ENCODE results near the gene RGS8. TPM values are rescaled to one million over a fixed set of nuclear protein-coding genes. Genes with fewer than 3 reads are reported as not detected.

Gene RGS8
- total and polyA plus RNA-seq, 2 of the 4 experiments (the other 2 are of a cell fraction), result not detected

DNA sequence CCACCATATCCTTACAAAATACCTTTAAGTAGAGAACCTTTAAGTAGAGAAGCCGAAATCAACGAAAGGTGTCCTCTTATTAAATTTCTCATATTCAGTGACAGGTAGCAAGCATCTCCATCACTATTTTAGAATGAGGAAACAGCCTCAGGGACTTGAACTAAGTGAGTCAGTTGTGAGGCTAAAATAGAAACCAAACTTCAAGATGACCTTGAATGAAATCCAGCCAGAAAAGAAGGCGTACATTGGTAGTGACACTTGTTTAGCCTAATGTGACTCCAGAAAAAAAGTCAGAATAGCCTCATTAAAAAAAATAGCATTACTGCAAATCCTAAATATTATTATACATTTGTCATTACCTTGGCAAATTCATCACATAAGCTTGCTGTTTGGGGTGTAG is 20.1 kb downstream of the RGS8 start:
- POLR2A ChIA-PET (ENCODE audit: unreplicated experiment), result no interaction called here

More for the DNA sequence above, 20.1 kb downstream of the RGS8 start:
- DNase-seq (no peak), ATAC-seq (ENCODE audit: low read depth) (no peak)
- no peak overlapping the region for H3K27ac ChIP-seq (ENCODE audit: insufficient read depth, low read length)
- no peaks in the 10 kb centered on the region for H3K9me1 ChIP-seq (ENCODE audit: insufficient read depth, low read length)
- H3K56ac ChIP-seq (ENCODE audit: extremely low read depth, insufficient read depth, low read length), result no peak overlapping the region
- no peaks in the 10 kb centered on the region for H4K20me1 ChIP-seq (ENCODE audit: insufficient read depth, low read length)
- no peak overlapping the region for H3K18ac ChIP-seq (ENCODE audit: low read depth, low read length)
- TF ChIP-seq NFE2L2 (IDR thresholded peaks at IDR 0.05; ENCODE audit: low read depth, low read length) (no peak), CEBPB (IDR thresholded peaks at IDR 0.05; ENCODE audit: low read depth, low read length) (no peak), RCOR1 (IDR thresholded peaks at IDR 0.05; ENCODE audit: insufficient replicate concordance, low read length) (no peak), MAFK (IDR thresholded peaks at IDR 0.05; ENCODE audit: low read depth, low read length) (no peak), BHLHE40 (IDR thresholded peaks at IDR 0.05; ENCODE audit: low read depth, low read length) (no peak), POLR2A (IDR thresholded peaks at IDR 0.05; ENCODE audit: low read depth, low read length) (no peak), MXI1 (IDR thresholded peaks at IDR 0.05; ENCODE audit: borderline replicate concordance, low read depth, low read length) (no peak), MAZ (IDR thresholded peaks at IDR 0.05; ENCODE audit: borderline replicate concordance, low read depth, low read length) (no peak), RFX5 (IDR thresholded peaks at IDR 0.05; ENCODE audit: low read depth, low read length) (no peak), CHD1 (IDR thresholded peaks at IDR 0.05; ENCODE audit: low read depth, low read length) (no peak)
- TF ChIP-seq, protein P1, sequence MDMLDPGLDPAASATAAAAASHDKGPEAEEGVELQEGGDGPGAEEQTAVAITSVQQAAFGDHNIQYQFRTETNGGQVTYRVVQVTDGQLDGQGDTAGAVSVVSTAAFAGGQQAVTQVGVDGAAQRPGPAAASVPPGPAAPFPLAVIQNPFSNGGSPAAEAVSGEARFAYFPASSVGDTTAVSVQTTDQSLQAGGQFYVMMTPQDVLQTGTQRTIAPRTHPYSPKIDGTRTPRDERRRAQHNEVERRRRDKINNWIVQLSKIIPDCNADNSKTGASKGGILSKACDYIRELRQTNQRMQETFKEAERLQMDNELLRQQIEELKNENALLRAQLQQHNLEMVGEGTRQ (IDR thresholded peaks at IDR 0.05; ENCODE audit: low read depth, low read length), result no peak
- TF ChIP-seq, protein P2, sequence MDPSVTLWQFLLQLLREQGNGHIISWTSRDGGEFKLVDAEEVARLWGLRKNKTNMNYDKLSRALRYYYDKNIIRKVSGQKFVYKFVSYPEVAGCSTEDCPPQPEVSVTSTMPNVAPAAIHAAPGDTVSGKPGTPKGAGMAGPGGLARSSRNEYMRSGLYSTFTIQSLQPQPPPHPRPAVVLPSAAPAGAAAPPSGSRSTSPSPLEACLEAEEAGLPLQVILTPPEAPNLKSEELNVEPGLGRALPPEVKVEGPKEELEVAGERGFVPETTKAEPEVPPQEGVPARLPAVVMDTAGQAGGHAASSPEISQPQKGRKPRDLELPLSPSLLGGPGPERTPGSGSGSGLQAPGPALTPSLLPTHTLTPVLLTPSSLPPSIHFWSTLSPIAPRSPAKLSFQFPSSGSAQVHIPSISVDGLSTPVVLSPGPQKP (IDR thresholded peaks at IDR 0.05; ENCODE audit: borderline replicate concordance, low read depth, low read length), result no peak
- H3K9me3 ChIP-seq (ENCODE audit: control insufficient read depth, insufficient read depth, low read length), result no peaks in the 10 kb centered on the region
- intact Hi-C loops (cut with micrococcal nuclease), result no loop called here
- no peak overlapping the region for H3K9ac ChIP-seq (ENCODE audit: low read depth, low read length)
- no peak overlapping the region for H4K91ac ChIP-seq (ENCODE audit: insufficient read depth, low read depth, low read length)
- no peak overlapping the region for H2AFZ ChIP-seq (replicated peaks; ENCODE audit: low read length, poor library complexity)
- H3K4ac ChIP-seq (ENCODE audit: low read depth, low read length), result no peak overlapping the region
- no peak overlapping the region for H2BK120ac ChIP-seq (ENCODE audit: low read depth, low read length)
- no peak overlapping the region for H3K23ac ChIP-seq (ENCODE audit: low read depth, low read length)
- H4K8ac ChIP-seq (ENCODE audit: low read depth in 2 of 2, low read length in 2 of 2), result no peak overlapping the region
- H2BK15ac ChIP-seq (ENCODE audit: low read depth, low read length), result no peak overlapping the region
- H4K5ac ChIP-seq (ENCODE audit: low read depth, low read length), result no peak overlapping the region
- no peak overlapping the region for H3K4me3 ChIP-seq (ENCODE audit: insufficient read depth, low read depth, low read length)
- WGBS, 2 experiments (ENCODE audit: extremely low coverage in 2 of 2, insufficient read length in 1 of 2), result no CpG with 5 or more reads among the region's 3 CpGs
- dilution Hi-C loops (cut with HindIII; ENCODE audit: low sequenced_read_pairs, unreplicated experiment), result no loop called here
- no peak overlapping the region for H2BK5ac ChIP-seq (ENCODE audit: low read depth, low read length, poor library complexity, severe bottlenecking)
- no peak overlapping the region for H3K4me2 ChIP-seq (ENCODE audit: low read depth, low read length)
- no peak overlapping the region for H3K14ac ChIP-seq (replicated peaks; ENCODE audit: low read depth, low read length)
- no peaks in the 10 kb centered on the region for H3K36me3 ChIP-seq (ENCODE audit: control insufficient read depth, insufficient read depth, low read length)
- CTCF ChIA-PET, result no interaction called here
- no peak overlapping the region for H2AK9ac ChIP-seq (replicated peaks; ENCODE audit: low read depth, low read length, poor library complexity)
- no peaks in the 10 kb centered on the region for H3K79me1 ChIP-seq (ENCODE audit: low read depth in 1 of 2, low read length in 2 of 2)
- in situ Hi-C loops (cut with MboI; ENCODE audit: low sequenced_read_pairs), result no loop called here
- H2AK5ac ChIP-seq (ENCODE audit: low read depth, low read length), result no peak overlapping the region
- no TSS peak for BruUV-seq (replicated peaks)
- no peaks in the 10 kb centered on the region for H3K4me1 ChIP-seq (ENCODE audit: control insufficient read depth, insufficient read depth, low read length)
- H3K27me3 ChIP-seq (ENCODE audit: control insufficient read depth, insufficient read depth, low read length), result peaks cover 16% of the 10 kb centered on the region
- H2BK20ac ChIP-seq (ENCODE audit: low read depth, low read length), result no peak overlapping the region

All from IMR-90 (cell line).